T-helper 1 cell treated with Interleukin-12 subunit alpha and Interleukin-12 subunit beta and Interleukin-4 antibody, amounts not matched to agents 30 ng/mL and 1 ng/mL, for 36 hours (primary cell): ENCODE data around the gene PRPF39. TPM values are rescaled to one million over a fixed set of nuclear protein-coding genes. Genes with fewer than 3 reads are reported as not detected.

Experiments
- intact Hi-C: fragments of 100-400 bp; cut with micrococcal nuclease; formaldehyde crosslinking; loops from one replicate; pipeline ENCODE4 v1.15.1; 2024
- total RNA-seq: library from RNA; stranded (reverse); gene quantifications from 2 replicates; pipeline ENCODE4 v1.2.3, GENCODE V29; 2022

PRPF39 gene
- 44.0 and 46.2 TPM in 2 replicates for total RNA-seq

- intact Hi-C loops: loop anchor here (1.0 to 5.0 kb wide), 7 partner anchors 50 to 187 kb away; partner anchors contain the start of genes FKBP3, MIS18BP1 and TOGARAM1
These were observed at the start of gene PRPF39 for GRCh38 chr14:45083976-45084722. TSS of gene PRPF39 (plus strand) at chr14:45084116. CDS start at chr14:45095240, 11,124 bp downstream.

GRCh38 chr14:45034730-45035129 is 49.2 kb upstream of the PRPF39 start:
- intact Hi-C loops: no loop called here

- intact Hi-C loops: no loop called here
These were observed 45.7 kb upstream of the PRPF39 start for GRCh38 chr14:45038256-45038655.

- intact Hi-C loops: no loop called here
These were observed 45.1 kb upstream of the PRPF39 start for GRCh38 chr14:45038865-45039264.

GRCh38 chr14:45039390-45039789 is 44.5 kb upstream of the PRPF39 start:
- intact Hi-C loops: no loop called here

- intact Hi-C loops: no loop called here
These were observed 42.3 kb upstream of the PRPF39 start for GRCh38 chr14:45041641-45042040.

- intact Hi-C loops: no loop called here
These were observed 39.3 kb upstream of the PRPF39 start for GRCh38 chr14:45044638-45045037.

- intact Hi-C loops: no loop called here
These were observed 35.5 kb upstream of the PRPF39 start for GRCh38 chr14:45048385-45048784.

- intact Hi-C loops: no loop called here
These were observed 32.7 kb upstream of the PRPF39 start for GRCh38 chr14:45051180-45051579.

- intact Hi-C loops: no loop called here
These were observed 32.0 kb upstream of the PRPF39 start for GRCh38 chr14:45051896-45052295.

- intact Hi-C loops: no loop called here
These were observed 26.6 kb upstream of the PRPF39 start for GRCh38 chr14:45057349-45057748.

GRCh38 chr14:45057881-45058364 is 26.0 kb upstream of the PRPF39 start:
- intact Hi-C loops: no loop called here

GRCh38 chr14:45060551-45060950 is 23.4 kb upstream of the PRPF39 start:
- intact Hi-C loops: no loop called here

- intact Hi-C loops: no loop called here
These were observed 18.4 kb upstream of the PRPF39 start for GRCh38 chr14:45065540-45065939.

GRCh38 chr14:45065956-45066355 is 18.0 kb upstream of the PRPF39 start:
- intact Hi-C loops: no loop called here

GRCh38 chr14:45066667-45067066 is 17.2 kb upstream of the PRPF39 start:
- intact Hi-C loops: no loop called here

GRCh38 chr14:45068396-45068795 is 15.5 kb upstream of the PRPF39 start:
- intact Hi-C loops: no loop called here

GRCh38 chr14:45070215-45070614 is 13.7 kb upstream of the PRPF39 start:
- intact Hi-C loops: no loop called here

- intact Hi-C loops: no loop called here
These were observed 11.8 kb upstream of the PRPF39 start for GRCh38 chr14:45072126-45072525.

GRCh38 chr14:45073231-45073879 is 10.6 kb upstream of the PRPF39 start:
- intact Hi-C loops: no loop called here

GRCh38 chr14:45078323-45078722 is 5.6 kb upstream of the PRPF39 start:
- intact Hi-C loops: no loop called here

- intact Hi-C loops: loop anchor here (5.0 kb wide), 1 partner anchor 168 kb away; no protein-coding TSS in a partner anchor
These were observed 3.4 kb upstream of the PRPF39 start for GRCh38 chr14:45080416-45080968.
